H1 (cell line): ENCODE data around the gene TXNDC2. TPM values are rescaled to one million over a fixed set of nuclear protein-coding genes. Genes with fewer than 3 reads are reported as not detected.

Source experiments
- CTCF ChIA-PET: fragments of 300-600 bp; sonication (Branson Sonifier 250); formaldehyde crosslinking; loops from one replicate; lab custom pipeline; 2021; ENCODE audit not compliant: partially characterized antibody; lab: Charles Lee
- POLR2A ChIA-PET: fragments of 300-600 bp; sonication (Branson Sonifier 250); formaldehyde crosslinking; loops from one replicate; lab custom pipeline; 2021; ENCODE audit warnings: inconsistent platforms; ENCODE audit not compliant: partially characterized antibody; lab: Charles Lee
- DNase-seq, 2 experiments: peaks; one replicate each; pipeline versions ENCODE4 v3.0.0 to v3.0.0-alpha.2; 2010 to 2022; ENCODE audit warnings: low spot score in 2 of 2, low read depth in 1 of 2, mixed read lengths in 1 of 2
- FAIRE-seq: peaks from 2 replicates; lab custom pipeline; 2011; peaks lifted over from hg19 to GRCh38; lab: Jason Lieb, UNC
- H2AFZ ChIP-seq: 2 replicates; pipeline ENCODE4 v1.8.1; 2012; ENCODE audit warnings: low read length, inconsistent platforms
- H2AK5ac ChIP-seq: 2 replicates; pipeline ENCODE4 v1.6.1; 2013; ENCODE audit warnings: low read depth, low read length
- H2BK120ac ChIP-seq: replicated peaks from 2 replicates; pipeline ENCODE3; 2013; ENCODE audit warnings: low read depth, low read length, inconsistent platforms
- H2BK12ac ChIP-seq: 2 replicates; pipeline ENCODE4 v1.6.1; 2013; ENCODE audit warnings: low read depth, low read length
- H2BK15ac ChIP-seq: 2 replicates; pipeline ENCODE4 v1.6.1; 2013; ENCODE audit warnings: low read length
- H2BK20ac ChIP-seq: 2 replicates; pipeline ENCODE4 v1.6.1; 2013; ENCODE audit warnings: low read length
- H2BK5ac ChIP-seq: 2 replicates; pipeline ENCODE4 v1.6.1; 2013; ENCODE audit warnings: low read depth, low read length
- H3K14ac ChIP-seq: 2 replicates; pipeline ENCODE4 v1.6.1; 2013; ENCODE audit warnings: inconsistent platforms; ENCODE audit not compliant: insufficient read length
- H3K18ac ChIP-seq: 2 replicates; pipeline ENCODE4 v1.6.1; 2013; ENCODE audit warnings: low read length; ENCODE audit errors: extremely low read depth
- H3K23ac ChIP-seq: 2 replicates; pipeline ENCODE4 v1.6.1; 2013; ENCODE audit warnings: inconsistent platforms; ENCODE audit not compliant: insufficient read length
- H3K23me2 ChIP-seq: 2 replicates; pipeline ENCODE4 v1.6.1; 2013; ENCODE audit warnings: low read depth, low read length
- H3K27ac ChIP-seq: 2 replicates; pipeline ENCODE4 v1.6.1; 2011; ENCODE audit warnings: low read depth, low read length, inconsistent platforms
- H3K27me3 ChIP-seq, 4 experiments: replicated peaks in 1 of 4; 1 replicate in 1 of 4; 2 replicates in 3 of 4; pipeline versions ENCODE4 v1.6.1 to v1.8.1; 2011 to 2013; ENCODE audit warnings: low read length in 3 of 4, mild to moderate bottlenecking in 3 of 4, inconsistent platforms in 2 of 4, mixed read lengths in 2 of 4, moderate library complexity in 1 of 4; ENCODE audit not compliant: control insufficient read depth in 3 of 4, insufficient read depth in 3 of 4; ENCODE audit errors: extremely low read depth in 1 of 4
- H3K36me3 ChIP-seq, 4 experiments: 2 replicates each; pipeline versions ENCODE4 v1.6.1 to v1.8.1; 2011 to 2013; ENCODE audit warnings: mild to moderate bottlenecking in 4 of 4, low read length in 3 of 4, moderate library complexity in 2 of 4, control low read depth in 1 of 4, inconsistent platforms in 1 of 4; ENCODE audit not compliant: insufficient read depth in 4 of 4, control insufficient read depth in 2 of 4
- H3K4ac ChIP-seq: replicated peaks from 2 replicates; pipeline ENCODE3; 2013; ENCODE audit warnings: low read length, low read depth, mixed read lengths, inconsistent platforms; ENCODE audit not compliant: insufficient read length
- H3K4me1 ChIP-seq, 4 experiments: replicated peaks in 1 of 4; 1 replicate in 1 of 4; 2 replicates in 3 of 4; pipeline versions ENCODE4 v1.6.1 to v1.8.1; 2011 to 2013; ENCODE audit warnings: low read length in 3 of 4, inconsistent platforms in 2 of 4, mixed read lengths in 1 of 4; ENCODE audit not compliant: insufficient read depth in 4 of 4, control insufficient read depth in 3 of 4
- H3K4me2 ChIP-seq, 2 experiments: 2 replicates each; pipeline versions ENCODE4 v1.6.1 to v1.8.1; 2011 to 2013; ENCODE audit warnings: low read depth in 2 of 2, low read length in 2 of 2, control low read depth in 1 of 2, inconsistent platforms in 1 of 2, mild to moderate bottlenecking in 1 of 2; ENCODE audit not compliant: insufficient read depth in 1 of 2
- H3K4me3 ChIP-seq, 4 experiments: fragments of 200-600, 300-600 bp in 1 of 4; sonication (generic), shearing (Covaris generic), sonication (Bioruptor Twin) in 1 of 4; 2 replicates each; pipeline versions ENCODE4 v1.5.1 to v1.8.1; 2011 to 2016; ENCODE audit warnings: low read length in 4 of 4, low read depth in 3 of 4, control low read depth in 2 of 4, inconsistent platforms in 2 of 4, mild to moderate bottlenecking in 2 of 4, mixed read lengths in 1 of 4, moderate library complexity in 1 of 4; ENCODE audit not compliant: insufficient read depth in 2 of 4; ENCODE audit errors: extremely low read depth in 1 of 4
- H3K56ac ChIP-seq: replicated peaks from 2 replicates; pipeline ENCODE3; 2013; ENCODE audit warnings: low read depth, mild to moderate bottlenecking, mixed read lengths, low read length, inconsistent platforms; ENCODE audit not compliant: insufficient read length
- H3K79me1 ChIP-seq: 2 replicates; pipeline ENCODE4 v1.6.1; 2013; ENCODE audit warnings: low read depth, low read length, control low read depth
- H3K79me2 ChIP-seq, 2 experiments: 2 replicates each; pipeline versions ENCODE4 v1.6.1 to v1.8.1; 2012 to 2013; ENCODE audit warnings: low read length in 2 of 2, mild to moderate bottlenecking in 2 of 2, inconsistent platforms in 1 of 2; ENCODE audit not compliant: insufficient read depth in 2 of 2, control insufficient read depth in 1 of 2
- H3K9ac ChIP-seq, 4 experiments: replicated peaks in 1 of 4; 1 replicate in 1 of 4; 2 replicates in 3 of 4; pipeline versions ENCODE4 v1.6.1 to v1.8.1; 2011 to 2013; ENCODE audit warnings: low read depth in 3 of 4, low read length in 3 of 4, control low read depth in 2 of 4, mild to moderate bottlenecking in 2 of 4, moderate library complexity in 2 of 4, inconsistent platforms in 1 of 4; ENCODE audit errors: extremely low read depth in 1 of 4
- H3K9me3 ChIP-seq, 2 experiments: 2 replicates each; pipeline versions ENCODE4 v1.6.1 to v1.8.1; 2012 to 2013; ENCODE audit warnings: mild to moderate bottlenecking in 2 of 2, moderate library complexity in 2 of 2, control low read depth in 1 of 2, inconsistent platforms in 1 of 2, low read depth in 1 of 2, low read length in 1 of 2, mixed read lengths in 1 of 2; ENCODE audit not compliant: insufficient read depth in 2 of 2
- H4K20me1 ChIP-seq, 2 experiments: replicated peaks in 1 of 2; 2 replicates each; pipeline versions ENCODE3 to v1.8.1; 2011 to 2013; ENCODE audit warnings: inconsistent platforms in 2 of 2, low read length in 2 of 2, mild to moderate bottlenecking in 1 of 2; ENCODE audit not compliant: insufficient read depth in 2 of 2, control insufficient read depth in 1 of 2
- H4K5ac ChIP-seq: 2 replicates; pipeline ENCODE4 v1.6.1; 2013; ENCODE audit warnings: low read length, low read depth, mixed read lengths, inconsistent platforms; ENCODE audit not compliant: insufficient read length
- H4K8ac ChIP-seq: 2 replicates; pipeline ENCODE4 v1.8.0; 2013; ENCODE audit warnings: mild to moderate bottlenecking, moderate library complexity, low read length, inconsistent platforms; ENCODE audit not compliant: insufficient read depth; ENCODE audit errors: extremely low read depth
- H4K91ac ChIP-seq: replicated peaks from 2 replicates; pipeline ENCODE3; 2013; ENCODE audit warnings: low read length, mixed read lengths, inconsistent platforms; ENCODE audit not compliant: insufficient read length
- ASH2L ChIP-seq: fragments of 200-600, 300-600 bp; sonication (generic); IDR thresholded peaks from one replicate; pipeline ENCODE4 v1.7.1; 2017; ENCODE audit warnings: low read length
- BACH1 ChIP-seq: IDR thresholded peaks from 2 replicates; pipeline ENCODE4 v1.6.1; 2012; ENCODE audit warnings: low read length, improper control_type of control experiment
- BCL11A ChIP-seq, 2 experiments: IDR thresholded peaks; one replicate each; pipeline ENCODE4 v1.6.1; 2011; ENCODE audit warnings: low read depth in 2 of 2, low read length in 2 of 2, mild to moderate bottlenecking in 2 of 2
- CHD2 ChIP-seq: IDR thresholded peaks from 2 replicates; pipeline ENCODE4 v1.6.1; 2012; ENCODE audit warnings: low read length, improper control_type of control experiment
- GABPA ChIP-seq: IDR thresholded peaks from 2 replicates; pipeline ENCODE4 v1.6.1; 2011; ENCODE audit warnings: mild to moderate bottlenecking, low read length, moderate library complexity, borderline replicate concordance; ENCODE audit not compliant: insufficient read depth
- JUND ChIP-seq: IDR thresholded peaks from 2 replicates; pipeline ENCODE4 v1.6.1; 2011; ENCODE audit warnings: mild to moderate bottlenecking, improper control_type of control experiment, low read length
- MAFK ChIP-seq: IDR thresholded peaks from 2 replicates; pipeline ENCODE4 v1.6.1; 2012; ENCODE audit warnings: low read depth, mild to moderate bottlenecking, improper control_type of control experiment, low read length
- SIX5 ChIP-seq: IDR thresholded peaks from 2 replicates; pipeline ENCODE4 v1.6.1; 2011; ENCODE audit warnings: mild to moderate bottlenecking, low read depth, low read length
- TBP ChIP-seq: IDR thresholded peaks from 2 replicates; pipeline ENCODE4 v1.6.1; 2011; ENCODE audit warnings: low read depth, low read length, improper control_type of control experiment
- YY1 ChIP-seq: IDR thresholded peaks from 2 replicates; pipeline ENCODE4 v1.6.1; 2011; ENCODE audit warnings: low read depth, mild to moderate bottlenecking, low read length
- WGBS, 2 experiments: shearing (Covaris generic) in 1 of 2; methylation state at CpG; one replicate each; pipeline versions ENCODE4 v1.1.6 to v1.1.7; 2013 to 2015; ENCODE audit warnings: low lambda C conversion rate in 2 of 2, mixed read lengths in 2 of 2, inconsistent platforms in 1 of 2, low coverage in 1 of 2, missing lambda C conversion rate in 1 of 2; ENCODE audit not compliant: insufficient replicate concordance in 2 of 2, insufficient coverage in 1 of 2, insufficient read length in 1 of 2; ENCODE audit errors: extremely low coverage in 1 of 2, missing lambda C conversion rate in 1 of 2; 5-methylcytosine and 5-hydroxymethylcytosine counted together
- polyA plus RNA-seq, 7 experiments: library from polyadenylated mRNA; depleted of rRNA in 3 of 7; stranded (reverse) in 5 of 7; unstranded in 2 of 7; fragments of >200 nt in 5 of 7; fragments of 200-250 nt in 2 of 7; gene quantifications; 1 replicate in 5 of 7; 2 replicates in 1 of 7; 4 replicates in 1 of 7; pipeline versions ENCODE4 v1.2.1 to v1.2.3, GENCODE V29; 2011 to 2013; ENCODE audit warnings: missing spikeins in 2 of 7, mixed read lengths in 2 of 7
- total RNA-seq: library from RNA; stranded (reverse); fragmentation: NEBNext Ultra II Directional; extraction: Animal tissue kit (Norgen Biotek cat#: 25700); gene quantifications from 2 replicates; pipeline ENCODE4 v1.2.1, GENCODE V29; 2021
- TF ChIP-seq, protein P1 (sequence below): IDR thresholded peaks from 2 replicates; pipeline ENCODE4 v1.6.1; 2011; ENCODE audit warnings: low read depth, mild to moderate bottlenecking, low read length; ENCODE audit not compliant: insufficient read depth

Gene TXNDC2
- total and polyA plus RNA-seq, 2 of the 8 experiments (the other 6 are each of a cell fraction or from before 2014, with no cell fraction given) = 0.09 TPM; not detected in 1

DNA sequence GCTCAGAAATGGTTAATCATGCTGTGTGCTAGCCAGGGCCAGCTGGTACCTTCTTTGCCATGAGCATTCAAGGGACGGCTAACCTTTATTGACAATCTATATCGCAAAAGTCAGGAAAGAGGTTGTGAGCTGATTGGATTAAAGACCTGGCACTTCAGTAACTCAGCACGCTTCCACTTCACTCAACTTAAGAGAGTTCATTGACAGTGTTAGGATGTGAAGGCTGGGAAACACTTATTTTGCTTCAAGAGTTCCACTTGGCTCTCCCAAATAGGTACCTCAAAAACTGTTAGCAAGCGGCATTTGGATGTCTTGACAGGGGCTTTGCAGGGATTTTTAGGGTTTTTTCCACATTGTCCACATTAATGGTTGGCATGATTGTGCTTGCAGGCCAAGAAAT is 25.1 kb upstream of the TXNDC2 start:
- Histone ChIP-seq H3K23ac (no peak overlapping the region), H3K27me3 (peaks cover 0 to 2% (median 0%) of the 10 kb centered on the region in 4 experiments; a peak in 1 of 7 replicates), H2BK20ac (no peak overlapping the region), H3K4ac (no peak overlapping the region), H4K8ac (no peak overlapping the region), H2AK5ac (no peak overlapping the region), H3K4me2 (no peak overlapping the region), H2BK120ac (no peak overlapping the region), H3K27ac (no peak overlapping the region; the same call in 1 of the 2 replicates), H3K79me1 (no peaks in the 10 kb centered on the region), H2BK5ac (no peak overlapping the region), H3K9ac (no peak overlapping the region), H3K9me3 (peaks cover 4 to 11% of the 10 kb centered on the region in 2 experiments; a peak in 2 of 4 replicates), H2BK15ac (no peak overlapping the region), H3K4me3 (no peak overlapping the region), H4K91ac (no peak overlapping the region), H3K79me2 (no peaks in the 10 kb centered on the region), H3K4me1 (peaks cover 0 to 3% (median 0%) of the 10 kb centered on the region in 4 experiments; a peak in 2 of 7 replicates), H3K56ac (no peak overlapping the region), H3K36me3 (no peaks in the 10 kb centered on the region; a peak in 1 of 8 replicates), H3K14ac (no peak overlapping the region), H2BK12ac (no peak overlapping the region), H3K23me2 (no peaks in the 10 kb centered on the region; the same call in 1 of the 2 replicates), H4K5ac (no peak overlapping the region), H4K20me1 (no peaks in the 10 kb centered on the region), H3K18ac (no peak overlapping the region), H2AFZ (no peak overlapping the region)
- no peak for FAIRE-seq
- ChIA-PET CTCF (interaction anchor here (0.7 to 1.5 kb wide), 3 partner anchors 9 to 90 kb away, joined by 4 to 7 read pairs (median 5); no protein-coding TSS in a partner anchor), POLR2A (no interaction called here)
- WGBS, 2 experiments = 48% methylated on average over 4 of the region's 4 CpGs; no CpG with 5 or more reads in 1 of the 2 experiments
- DNase-seq = no peak
- TF ChIP-seq TBP = no peak
- TF ChIP-seq, protein P1, sequence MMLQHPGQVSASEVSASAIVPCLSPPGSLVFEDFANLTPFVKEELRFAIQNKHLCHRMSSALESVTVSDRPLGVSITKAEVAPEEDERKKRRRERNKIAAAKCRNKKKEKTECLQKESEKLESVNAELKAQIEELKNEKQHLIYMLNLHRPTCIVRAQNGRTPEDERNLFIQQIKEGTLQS = no peak
- no peak for TF ChIP-seq GABPA
- no peak for TF ChIP-seq SIX5
- no peak for TF ChIP-seq BCL11A (IDR thresholded peaks at IDR 0.05; ENCODE audit: low read depth in 2 of 2, low read length in 2 of 2)
- TF ChIP-seq YY1 = no peak
- TF ChIP-seq ASH2L = no peak
- TF ChIP-seq MAFK = no peak
- no peak for TF ChIP-seq CHD2
- TF ChIP-seq JUND = no peak
- TF ChIP-seq BACH1 = no peak
